HG02973 (cell line): ENCODE results near the gene LHX3.

Source experiments
- ATAC-seq: cut with Tn5 transposase; IDR thresholded peaks from one replicate; pipeline ENCODE4 v1.9.1; 2021; ENCODE audit warnings: moderate library complexity; ENCODE audit not compliant: unreplicated experiment

The LHX3 gene

DNA sequence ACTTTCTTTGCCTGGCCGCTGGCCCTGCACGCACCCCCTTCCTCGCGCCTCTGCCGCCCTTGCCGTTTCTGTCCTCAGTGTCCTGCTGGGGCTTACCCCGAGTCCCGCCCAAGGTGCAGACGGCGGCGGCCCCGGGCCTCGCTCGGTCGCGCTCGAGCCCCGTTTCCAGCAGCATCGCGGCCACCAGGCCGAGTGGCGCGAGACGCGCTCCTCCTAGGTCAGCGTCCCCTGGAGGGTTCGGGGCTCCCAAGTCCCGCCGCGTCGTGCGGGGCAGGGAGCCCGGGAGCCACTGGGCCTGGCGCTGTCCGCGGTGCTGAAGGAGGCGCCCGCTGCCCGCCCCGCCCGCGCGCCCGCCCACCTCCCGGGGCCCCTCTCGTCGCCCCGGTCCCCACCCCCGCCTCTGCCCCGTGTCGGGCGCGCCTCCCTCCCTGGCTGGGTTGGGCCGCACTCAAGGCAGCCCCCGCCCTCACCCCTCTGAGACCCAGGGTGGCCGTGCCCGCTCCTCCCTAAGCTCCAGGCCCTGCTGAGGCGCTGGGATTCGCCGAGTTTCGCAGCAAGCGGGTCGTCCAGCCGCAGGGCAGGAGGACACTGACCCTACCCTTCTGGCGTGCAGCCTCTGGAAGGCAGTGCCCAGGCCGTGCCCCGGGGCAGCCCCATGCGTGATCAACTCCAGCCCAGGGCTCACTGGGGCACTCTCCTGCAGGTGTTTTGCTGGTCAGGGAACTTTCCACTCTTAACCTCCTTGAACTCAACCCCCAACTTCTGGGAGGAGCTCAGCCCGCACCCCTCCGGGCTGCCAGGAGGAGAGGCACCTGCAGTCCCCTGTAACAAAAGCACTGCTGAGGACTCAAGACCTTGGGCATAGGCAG lies at the start of gene LHX3:
Gene LHX3 (minus strand): TSS at position 291 of the 869 bp plus-strand sequence. CDS start 116 bp downstream, at position 175.
- no peak for ATAC-seq

DNA sequence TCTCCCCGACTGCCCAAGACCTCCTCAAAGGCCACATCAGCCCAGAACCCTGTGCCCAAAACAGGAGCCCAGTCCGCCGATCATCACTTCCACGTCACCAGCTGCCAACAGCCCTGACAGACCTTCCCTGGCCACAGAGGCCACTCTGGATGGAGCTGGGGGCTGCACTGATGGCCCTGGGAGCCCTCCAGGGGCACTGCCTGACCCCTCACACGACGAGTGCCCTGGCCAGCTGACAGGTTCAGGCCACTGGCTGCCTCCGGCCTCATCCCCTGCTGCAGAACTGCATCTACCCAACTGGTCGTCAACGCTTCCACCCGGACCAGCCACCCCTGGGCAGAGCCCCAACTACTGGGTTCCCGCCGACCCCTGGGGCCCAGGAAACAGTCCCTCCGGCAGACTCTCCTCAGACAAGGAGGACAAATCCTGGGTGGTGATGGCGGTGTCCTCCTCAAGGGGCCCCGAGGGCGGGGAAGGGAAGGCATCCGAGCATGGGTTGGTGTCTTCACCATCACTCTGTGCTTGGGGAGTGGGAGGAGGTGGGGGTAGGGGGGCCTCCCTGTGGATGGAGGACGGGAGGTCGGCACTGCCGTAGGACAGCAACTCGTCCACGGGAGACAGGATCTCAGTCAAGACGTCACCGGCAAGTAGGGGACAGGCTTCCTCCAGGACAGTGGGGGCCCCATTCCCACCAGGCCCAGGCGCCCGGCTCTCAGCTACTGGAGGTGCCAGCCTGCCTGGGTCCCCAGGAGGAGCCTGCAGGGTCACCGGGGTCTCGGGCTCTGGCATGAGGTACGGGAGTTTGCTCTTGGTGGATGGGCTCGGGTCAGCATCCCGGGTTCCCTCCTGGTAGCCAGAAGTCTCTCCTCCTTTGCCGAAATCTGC lies 48.6 kb upstream of the LHX3 start:
- ATAC-seq: no peak

DNA sequence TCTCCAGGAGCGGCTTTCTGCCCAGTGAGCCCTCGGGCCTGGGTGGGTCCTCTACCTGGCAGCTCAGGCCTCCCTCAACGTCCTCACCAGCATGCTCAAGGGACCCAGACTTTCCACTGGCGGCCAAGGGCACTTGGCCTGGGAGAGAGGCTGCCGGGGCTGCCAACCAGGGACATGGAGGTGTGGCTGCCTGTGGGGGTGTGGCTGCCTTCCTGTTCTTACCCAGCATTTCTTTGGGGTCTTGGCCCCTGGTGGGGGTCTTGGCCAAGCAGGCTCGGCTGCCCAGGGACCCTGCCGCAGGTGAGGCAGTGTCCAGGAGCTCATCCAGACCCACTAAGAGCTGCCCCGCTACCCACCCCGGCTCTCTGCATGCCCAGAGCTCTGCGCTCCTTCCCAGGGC lies 47.9 kb upstream of the LHX3 start:
- no peak for ATAC-seq

DNA sequence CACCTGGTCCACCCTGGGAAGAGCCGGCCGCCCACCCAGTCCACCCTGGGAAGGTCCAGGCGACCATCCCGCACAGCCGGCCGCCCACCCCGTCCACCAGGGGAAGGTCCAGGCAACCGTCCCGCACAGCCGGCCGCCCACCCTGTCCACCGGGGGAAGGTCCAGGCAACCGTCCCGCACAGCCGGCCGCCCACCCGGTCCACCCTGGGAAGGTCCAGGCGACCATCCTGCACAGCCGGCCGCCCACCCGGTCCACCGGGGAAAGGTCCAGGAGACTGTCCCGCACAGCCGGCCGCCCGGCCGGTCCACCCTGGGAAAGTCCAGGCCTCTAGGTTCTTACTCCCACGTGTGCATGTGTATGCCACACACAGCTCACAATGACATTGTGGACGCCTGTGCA lies 47.4 kb upstream of the LHX3 start:
- ATAC-seq: no peak

DNA sequence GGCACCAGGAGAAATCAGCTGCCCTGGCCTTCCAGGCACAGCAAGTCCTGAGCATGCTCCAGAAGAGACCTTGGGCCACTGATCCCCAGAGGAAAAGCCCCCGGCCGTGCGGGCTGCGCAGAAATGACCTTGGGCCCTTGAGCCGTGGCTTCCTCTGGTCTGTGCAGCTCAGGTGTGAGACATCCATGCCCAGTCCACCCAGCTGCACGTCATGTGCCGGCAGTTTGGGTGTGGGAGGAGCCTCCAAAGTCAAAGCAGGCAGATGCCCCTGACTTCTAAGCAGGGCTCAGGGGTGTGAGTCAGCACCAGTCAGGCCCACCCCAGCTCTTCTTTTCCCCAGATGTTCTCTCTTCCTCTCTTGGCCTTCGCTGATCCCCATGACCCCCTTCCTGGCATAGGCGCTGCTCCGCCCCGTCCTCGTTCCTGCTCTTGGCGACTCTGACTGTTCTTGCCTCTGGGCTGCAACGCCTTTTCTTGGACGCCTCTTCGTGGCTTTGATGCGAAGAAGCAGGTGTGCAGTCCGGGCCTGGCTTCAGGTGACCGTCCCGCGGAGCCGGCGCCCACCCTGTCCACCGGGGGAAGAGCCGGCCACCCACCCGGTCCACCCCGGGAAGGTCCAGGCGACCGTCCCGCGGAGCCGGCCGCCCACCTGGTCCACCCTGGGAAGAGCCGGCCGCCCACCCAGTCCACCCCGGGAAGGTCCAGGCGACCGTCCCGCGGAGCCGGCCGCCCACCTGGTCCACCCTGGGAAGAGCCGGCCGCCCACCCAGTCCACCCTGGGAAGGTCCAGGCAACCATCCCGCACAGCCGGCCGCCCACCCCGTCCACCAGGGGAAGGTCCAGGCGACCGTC lies 46.6 kb upstream of the LHX3 start:
- no peak for ATAC-seq

DNA sequence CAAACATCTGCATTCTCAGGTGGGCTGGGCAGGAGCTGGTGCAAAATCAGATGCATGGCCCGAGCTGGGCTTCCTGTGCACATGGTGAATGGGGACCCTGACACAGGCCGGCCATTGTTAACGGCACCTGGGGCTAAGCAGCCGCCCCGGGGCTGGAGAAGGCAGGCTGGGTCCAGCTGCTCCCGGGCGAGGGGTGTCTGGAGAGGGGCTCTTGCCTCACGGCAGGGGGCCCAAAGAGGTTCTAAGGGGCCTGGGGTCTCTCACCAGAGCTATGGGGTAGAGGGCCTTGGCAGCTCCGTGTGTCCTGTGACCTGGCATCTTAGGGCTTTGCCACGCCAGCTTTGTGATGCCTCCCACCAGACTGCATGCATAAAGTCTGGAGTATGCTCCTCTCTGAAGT lies 45.7 kb upstream of the LHX3 start:
- ATAC-seq: no peak

DNA sequence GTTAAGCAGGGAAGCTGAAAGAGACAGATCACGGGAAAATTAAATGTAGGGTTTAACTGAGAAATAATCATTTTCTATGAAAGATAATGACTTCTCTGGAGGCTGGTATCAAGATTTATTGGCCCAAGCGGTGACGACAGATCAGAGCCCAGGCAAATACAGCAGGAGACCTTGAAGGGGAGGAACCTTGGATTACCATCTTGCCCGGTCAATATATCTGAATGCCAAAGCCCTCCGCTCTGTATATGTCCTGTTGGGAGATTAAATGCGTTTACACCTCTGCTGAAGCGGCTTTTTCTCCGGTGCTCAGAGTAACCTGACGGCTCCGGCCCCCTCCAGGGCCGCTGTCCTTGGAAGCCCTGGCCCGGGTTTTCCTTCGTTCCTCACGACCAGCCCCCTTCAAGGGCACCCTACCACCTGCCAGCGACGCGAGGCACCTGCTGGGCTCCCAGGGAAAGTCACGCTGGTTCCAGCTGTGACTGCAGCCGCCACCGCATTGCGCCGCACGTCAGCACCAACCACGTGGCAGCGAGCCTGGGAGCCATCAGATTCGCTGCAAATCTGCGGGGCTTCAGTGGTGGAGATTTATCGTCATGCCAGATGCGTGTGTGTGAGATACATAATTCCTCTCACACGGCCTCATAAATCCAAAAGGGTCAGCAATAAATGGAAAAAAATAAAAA lies 45.1 kb upstream of the LHX3 start:
- no peak for ATAC-seq

DNA sequence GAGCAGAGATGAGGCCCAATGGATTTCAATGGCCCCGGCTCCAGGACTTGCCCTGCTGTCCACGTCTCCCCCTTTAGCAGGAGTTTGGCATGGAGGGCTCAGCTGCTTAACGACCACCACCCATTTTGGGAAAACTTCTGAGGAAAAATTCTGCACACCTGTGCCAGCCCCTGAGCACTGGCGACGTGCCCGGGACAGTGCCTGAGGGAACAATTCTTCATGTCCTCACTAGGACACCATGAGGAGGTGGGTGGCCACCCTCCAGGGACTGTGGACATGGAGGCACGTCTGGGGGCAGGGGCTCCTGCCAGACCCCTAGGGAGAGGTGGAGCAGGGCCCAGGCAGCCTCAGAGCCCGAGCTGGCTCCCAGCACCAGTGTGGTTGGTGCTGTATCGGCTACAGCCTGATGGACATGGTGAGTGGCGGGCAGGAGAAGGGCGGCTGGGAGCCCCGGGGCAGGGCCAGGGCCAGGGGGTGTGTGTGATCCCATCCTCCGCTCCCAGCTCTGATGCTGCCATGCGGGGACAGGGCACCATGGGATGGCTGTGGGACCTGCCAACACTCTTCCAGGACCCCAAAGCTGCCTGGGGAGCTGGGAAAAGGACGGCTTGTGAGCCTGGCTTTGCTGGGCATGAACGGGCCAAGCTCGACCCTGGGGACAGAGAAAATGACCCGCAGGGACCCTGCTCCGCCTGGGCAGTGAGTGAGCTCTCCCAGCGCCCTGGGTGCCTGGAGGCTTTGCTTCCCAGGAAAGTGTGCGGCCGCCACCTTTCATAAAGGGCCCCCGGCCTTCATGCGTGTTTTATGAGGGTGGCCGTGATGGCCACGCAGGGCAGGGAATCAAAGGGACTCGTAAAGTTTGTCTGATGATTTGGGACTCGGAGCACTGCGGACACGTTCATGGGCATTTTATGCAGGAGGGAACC lies 44.3 kb upstream of the LHX3 start:
- ATAC-seq: no peak

DNA sequence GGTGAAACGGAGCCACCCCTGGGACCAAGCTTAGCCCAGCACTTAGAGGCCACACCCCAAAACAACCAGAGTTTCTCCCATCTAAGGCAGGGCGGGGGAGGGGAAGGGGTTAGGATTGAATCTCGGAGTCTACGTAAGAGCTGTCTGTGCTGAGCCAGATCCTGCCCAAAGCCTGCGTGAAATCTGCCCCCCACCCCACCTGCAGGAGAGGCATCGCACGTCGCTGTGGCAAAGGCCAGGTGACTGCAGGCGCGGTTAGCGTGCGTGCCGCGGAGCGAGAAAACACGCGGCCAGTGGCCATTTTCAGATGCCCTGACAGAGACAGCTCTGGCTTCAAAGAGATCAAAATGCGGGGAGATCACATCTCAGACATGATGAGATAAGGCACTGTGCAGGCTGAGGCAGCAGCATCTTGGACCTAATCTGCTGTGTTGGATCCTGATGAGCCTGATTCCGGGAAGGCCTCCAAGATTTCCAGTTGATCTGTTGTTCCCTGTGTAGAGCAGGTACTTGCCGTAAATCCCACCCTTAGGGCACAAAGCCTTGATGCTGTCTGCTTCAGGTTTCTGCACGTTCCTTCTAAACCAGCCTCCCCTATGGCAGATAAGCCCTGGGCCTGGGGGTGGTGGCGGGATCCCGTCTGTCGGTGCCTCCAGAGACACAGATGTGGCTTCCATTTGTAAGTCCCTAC lies 43.2 kb upstream of the LHX3 start:
- no peak for ATAC-seq

DNA sequence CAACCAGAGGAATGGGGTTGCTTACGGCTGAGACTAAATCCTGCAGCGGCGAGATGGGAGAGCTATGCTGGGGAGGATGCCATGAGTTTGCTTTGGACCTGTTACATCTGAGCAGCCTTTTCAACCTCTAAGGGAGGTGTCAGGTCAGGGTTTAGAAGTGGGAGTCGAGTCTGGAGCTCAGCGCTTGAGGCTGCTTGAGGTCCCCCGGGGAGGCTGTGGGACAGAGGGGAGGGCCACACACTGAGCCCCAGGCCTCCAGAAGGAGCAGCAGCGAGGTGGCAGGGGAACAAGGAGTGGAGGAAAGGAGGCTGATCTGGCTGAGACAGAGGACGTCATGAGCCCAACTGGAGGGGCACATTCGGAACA lies 42.6 kb upstream of the LHX3 start:
- ATAC-seq: no peak

DNA sequence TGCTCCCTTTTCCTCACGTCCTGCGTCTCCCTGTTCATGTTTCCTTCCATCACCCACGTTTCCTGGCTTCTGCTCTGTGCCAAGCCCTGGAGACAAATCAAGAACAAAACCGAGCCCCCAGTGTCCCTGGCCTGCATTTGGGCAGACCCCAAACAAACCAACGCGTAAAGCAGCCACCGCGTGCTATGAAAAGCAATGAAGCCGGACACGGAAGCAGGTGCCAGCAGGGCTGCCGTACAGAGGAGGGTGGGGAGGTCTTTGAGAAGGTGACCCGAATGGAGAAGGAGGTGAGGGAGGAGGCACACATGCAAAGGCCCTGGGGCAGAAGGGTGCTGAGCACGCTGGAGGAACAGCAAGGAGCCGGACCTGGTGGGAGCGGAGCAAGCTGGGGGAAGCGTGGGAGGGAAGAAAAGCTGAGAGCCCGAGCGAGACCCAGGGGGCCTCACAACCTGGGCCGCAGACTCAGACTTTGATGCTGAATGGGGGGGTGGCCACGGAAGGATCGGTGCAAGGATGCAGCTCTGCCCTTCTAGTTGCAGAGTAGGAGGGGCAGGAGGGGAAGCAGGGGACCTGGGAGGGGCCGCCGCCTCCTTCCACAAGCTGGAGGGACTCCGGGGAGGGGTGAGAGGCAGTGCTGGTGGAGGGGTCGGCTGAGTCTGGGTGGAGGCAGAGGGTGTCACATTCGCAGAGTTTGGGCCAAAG lies 42.1 kb upstream of the LHX3 start:
- no peak for ATAC-seq

DNA sequence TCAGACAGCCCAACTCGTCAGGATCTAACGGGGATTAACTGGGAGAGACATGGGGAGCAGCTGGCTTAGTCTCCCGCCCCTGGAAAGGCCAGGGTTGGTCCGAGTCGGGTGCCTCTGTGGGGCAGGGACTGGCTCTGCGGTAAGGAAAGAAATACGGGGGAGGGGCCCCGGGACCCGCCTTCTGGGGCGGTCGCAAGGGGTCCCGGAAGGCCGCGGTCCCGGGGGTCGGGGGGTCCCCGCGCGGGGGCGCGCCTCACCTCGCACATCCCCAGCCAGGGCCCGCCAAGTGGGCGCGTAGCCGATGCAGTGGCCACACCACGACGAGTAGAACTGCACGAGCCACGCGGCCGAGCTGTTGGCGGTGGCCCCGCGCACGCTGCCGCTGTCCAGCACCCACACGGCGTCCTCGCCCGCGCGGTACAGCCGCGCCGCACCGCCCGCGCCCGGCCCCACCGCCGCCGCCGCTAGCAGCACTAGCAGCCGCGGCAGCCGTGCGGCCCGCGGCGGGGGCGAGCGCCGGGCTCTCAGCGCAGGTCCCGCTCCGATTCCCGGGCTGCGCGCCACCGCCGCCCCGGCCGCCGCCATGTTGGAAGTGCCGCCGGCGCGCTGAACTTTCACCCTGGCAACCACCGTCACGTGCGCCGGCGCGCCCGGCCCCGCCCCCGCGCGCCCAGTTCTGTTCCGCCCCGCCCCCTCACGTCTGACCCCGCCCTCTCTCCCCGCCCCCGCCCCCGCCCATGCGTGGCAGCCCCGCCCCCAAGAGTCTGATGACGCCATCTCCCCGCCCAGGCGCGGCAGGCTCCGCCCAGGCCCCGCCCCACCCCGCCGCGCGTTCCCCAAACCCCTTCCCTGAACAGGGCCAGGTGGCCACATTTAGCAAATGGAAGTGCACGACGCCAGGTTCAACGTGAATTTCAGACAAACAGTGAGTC lies 40.6 kb upstream of the LHX3 start, which contains the start of gene QSOX2:
Gene QSOX2 (minus strand): TSS at position 594 of the 932 bp plus-strand sequence. CDS start 9 bp downstream, at position 585.
- peak; percentile 40 for ATAC-seq

DNA sequence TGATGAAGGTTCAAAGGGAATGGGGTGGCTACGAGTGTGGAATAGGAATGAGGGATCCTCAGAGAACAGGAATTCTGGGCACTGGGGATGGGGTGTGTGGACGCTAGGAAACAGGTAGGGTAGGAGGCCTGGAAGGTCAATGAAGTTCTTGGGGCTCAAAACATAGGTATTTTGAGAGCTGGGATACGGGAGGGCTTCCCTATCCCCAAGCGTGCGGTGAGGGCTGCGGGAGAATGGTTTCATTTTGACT lies 40.0 kb upstream of the LHX3 start:
- ATAC-seq: no peak

DNA sequence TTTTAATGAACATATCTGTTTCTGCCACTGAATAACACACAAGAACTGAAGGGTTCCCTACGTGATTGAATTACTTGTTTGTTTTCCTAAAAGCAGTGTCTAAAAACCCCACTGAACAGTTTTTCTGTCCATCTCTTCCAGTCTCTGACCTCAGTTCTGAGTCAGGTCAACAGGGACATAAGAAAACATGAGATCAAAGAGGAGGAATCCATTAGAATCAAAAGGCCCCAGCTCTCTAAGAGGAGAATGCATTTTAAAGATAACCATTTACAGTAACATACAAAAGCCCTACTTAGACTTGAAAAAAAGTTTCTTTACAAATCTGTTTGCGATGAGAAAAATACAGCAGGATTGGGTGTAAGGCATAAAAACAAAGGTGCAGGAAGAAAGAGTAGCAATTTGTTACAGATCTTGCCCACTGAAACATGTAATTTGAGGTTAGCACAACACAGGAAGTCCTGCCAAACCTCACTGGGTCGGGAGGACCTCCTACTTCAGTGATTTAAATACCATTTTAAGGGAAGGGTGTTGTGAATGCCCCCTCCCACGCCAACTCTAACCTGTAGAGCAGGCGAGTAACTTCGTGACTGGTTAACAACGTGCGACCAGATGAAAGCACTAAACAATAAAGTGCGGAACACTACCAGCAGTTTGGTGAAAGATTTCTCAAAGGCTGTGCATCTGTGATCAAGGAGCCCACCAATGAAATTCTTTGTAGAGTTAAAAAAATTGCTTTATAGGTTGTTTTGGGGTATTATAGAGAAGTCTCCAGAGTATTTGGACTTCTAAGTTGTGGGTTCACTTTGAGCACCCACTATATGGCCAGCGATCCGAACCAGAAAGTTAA lies 39.4 kb upstream of the LHX3 start:
- ATAC-seq: no peak

DNA sequence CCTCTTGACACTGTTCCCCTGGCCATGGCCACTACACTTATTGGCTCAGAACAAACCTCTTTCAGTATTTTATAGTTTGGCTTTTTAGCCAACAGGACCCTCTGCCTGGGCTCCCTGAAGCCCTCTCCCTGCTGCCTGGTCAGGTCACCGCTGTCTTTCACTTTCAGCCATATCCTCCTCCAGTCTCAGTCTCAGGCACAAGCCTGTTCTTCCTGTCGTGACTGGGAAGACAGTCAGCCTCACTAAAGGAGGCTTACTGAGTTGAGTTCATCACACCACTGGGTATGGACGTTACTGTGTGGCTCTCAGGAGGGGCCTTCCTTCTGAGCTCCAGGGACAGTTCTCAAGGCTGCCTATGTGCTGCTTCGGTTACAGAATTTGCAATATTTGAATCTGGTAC lies 38.7 kb upstream of the LHX3 start:
- ATAC-seq: no peak

DNA sequence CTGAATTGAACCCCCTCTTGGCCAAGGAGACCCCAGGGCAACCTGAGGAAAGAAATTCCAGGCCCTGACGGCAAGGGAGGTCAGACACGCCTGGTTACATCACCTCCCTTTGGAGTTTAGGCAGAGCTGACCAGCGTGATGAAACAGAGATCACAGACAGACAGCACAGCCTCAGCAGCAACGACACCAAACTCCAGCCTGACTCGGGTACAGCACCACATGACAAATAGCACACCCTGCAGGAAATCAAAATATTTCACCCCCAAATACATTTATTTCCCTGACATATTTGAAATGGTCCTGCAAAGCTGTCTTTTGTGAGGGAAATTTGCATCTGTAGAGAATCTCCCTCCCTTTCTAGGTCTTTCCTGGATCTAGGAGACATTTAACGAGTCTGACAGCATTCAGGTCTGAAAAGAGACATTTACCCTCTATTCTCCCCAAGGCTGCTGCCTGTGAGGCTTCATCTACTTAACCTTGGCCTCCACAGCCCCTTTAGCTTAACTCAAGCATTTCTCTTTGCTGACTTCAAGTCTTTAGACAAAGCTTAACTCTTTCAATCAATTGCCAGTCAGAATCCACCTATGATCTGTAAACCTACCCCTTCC lies 38.1 kb upstream of the LHX3 start:
- ATAC-seq: no peak
